Fibroblast of lung (primary cell): ENCODE measurements around the gene TMEM217. TPM values are rescaled to one million over a fixed set of nuclear protein-coding genes. Genes with fewer than 3 reads are reported as not detected.
"Not testable (repeated sequence)": the region's sequence is repeated elsewhere in the genome, so short reads cannot be mapped to it uniquely, and the experiment has no call there.

Experiments used
- DNase-seq, 2 donors: peaks; one replicate each; pipeline versions ENCODE4 v3.0.0 to v3.0.0-alpha.2; 2010; ENCODE audit warnings: low read depth in 2 of 2
- H2AFZ ChIP-seq: 2 replicates; pipeline ENCODE4 v1.5.1; 2012; ENCODE audit warnings: low read length, control low read depth, inconsistent platforms
- H3K27ac ChIP-seq: 2 replicates; pipeline ENCODE4 v1.5.1; 2011; ENCODE audit warnings: low read length, control low read depth; ENCODE audit not compliant: insufficient read depth
- H3K27me3 ChIP-seq: 2 replicates; pipeline ENCODE4 v1.5.1; 2011; ENCODE audit warnings: mild to moderate bottlenecking, low read length; ENCODE audit not compliant: control insufficient read depth, insufficient read depth
- H3K36me3 ChIP-seq: 2 replicates; pipeline ENCODE4 v1.5.1; 2011; ENCODE audit warnings: low read length; ENCODE audit not compliant: control insufficient read depth, insufficient read depth
- H3K4me1 ChIP-seq: 2 replicates; pipeline ENCODE4 v1.5.1; 2011; ENCODE audit warnings: low read length; ENCODE audit not compliant: control insufficient read depth, insufficient read depth; ENCODE audit errors: extremely low read depth
- H3K4me2 ChIP-seq: 2 replicates; pipeline ENCODE4 v1.5.1; 2011; ENCODE audit warnings: low read length, control low read depth; ENCODE audit not compliant: insufficient read depth; ENCODE audit errors: extremely low read depth
- H3K4me3 ChIP-seq, 4 experiments: fragments of 200-600 bp in 1 of 4; sonication (generic) in 1 of 4; replicated peaks in 1 of 4; 2 replicates each; pipeline ENCODE4 v1.5.1; 2011 to 2016; ENCODE audit warnings: low read length in 4 of 4, low read depth in 3 of 4, mild to moderate bottlenecking in 3 of 4, control low read depth in 2 of 4, inconsistent platforms in 1 of 4, mixed read lengths in 1 of 4; ENCODE audit not compliant: insufficient read depth in 1 of 4; ENCODE audit errors: control extremely low read depth in 1 of 4
- H3K79me2 ChIP-seq: 2 replicates; pipeline ENCODE4 v1.5.1; 2012; ENCODE audit warnings: mild to moderate bottlenecking, low read length, inconsistent platforms; ENCODE audit not compliant: control insufficient read depth, insufficient read depth
- H3K9ac ChIP-seq: 2 replicates; pipeline ENCODE4 v1.5.1; 2011; ENCODE audit warnings: mild to moderate bottlenecking, low read length, control low read depth; ENCODE audit not compliant: insufficient read depth
- H3K9me3 ChIP-seq: 2 replicates; pipeline ENCODE4 v1.5.1; 2012; ENCODE audit warnings: low read depth, low read length; ENCODE audit not compliant: control insufficient read depth, insufficient read depth
- H4K20me1 ChIP-seq: 2 replicates; pipeline ENCODE4 v1.5.1; 2011; ENCODE audit warnings: low read length; ENCODE audit not compliant: control insufficient read depth, insufficient read depth; ENCODE audit errors: extremely low read depth
- CTCF ChIP-seq, 2 donors: IDR thresholded peaks in 1 of 2; conservative IDR thresholded peaks in 1 of 2; 1 replicate in 1 of 2; 2 replicates in 1 of 2; pipeline ENCODE4 v1.5.1; 2011 to 2012; ENCODE audit warnings: low read length in 2 of 2, control low read depth in 1 of 2, inconsistent platforms in 1 of 2, low read depth in 1 of 2, mild to moderate bottlenecking in 1 of 2
- EZH2 ChIP-seq: IDR thresholded peaks from 2 replicates; pipeline ENCODE4 v1.5.1; 2012; ENCODE audit warnings: low read length, control low read depth, mild to moderate bottlenecking; ENCODE audit errors: missing control alignments
- polyA plus RNA-seq, 2 donors: library from polyadenylated mRNA; depleted of rRNA in 1 of 2; stranded (reverse) in 1 of 2; unstranded in 1 of 2; fragments of >200 nt; gene quantifications; 2 replicates each; pipeline ENCODE4 v1.2.1, GENCODE V29; 2011 to 2012; ENCODE audit warnings: missing spikeins in 1 of 2
- total RNA-seq: library from RNA; depleted of rRNA; stranded (reverse); fragments of >200 nt; gene quantifications from 2 replicates; pipeline ENCODE4 v1.2.1, GENCODE V29; 2014

Gene TMEM217
- total and polyA plus RNA-seq, 2 donors (not counting 1 experiment from before 2014, with no cell fraction given), result 3.1 to 4.0 TPM

GRCh38 chr6:37190159-37190535 lies 67.8 kb downstream of the TMEM217 start:
- H3K27me3 ChIP-seq, result no peaks in the 10 kb centered on the region
- no peaks in the 10 kb centered on the region for H3K36me3 ChIP-seq
- H3K4me1 ChIP-seq, result no peaks in the 10 kb centered on the region
- DNase-seq, result no peak
- H3K79me2 ChIP-seq, result no peaks in the 10 kb centered on the region
- TF ChIP-seq EZH2 (no peak), CTCF (conservative IDR thresholded peaks at IDR 0.05 in 1 of 2, IDR thresholded peaks at IDR 0.05 in 1 of 2; ENCODE audit: low read depth in 1 of 2, low read length in 2 of 2) (no peak)
- H3K9me3 ChIP-seq, result no peaks in the 10 kb centered on the region
- H3K4me2 ChIP-seq, result no peak overlapping the region
- no peak overlapping the region for H3K9ac ChIP-seq
- no peaks in the 10 kb centered on the region for H4K20me1 ChIP-seq
- no peak overlapping the region for H2AFZ ChIP-seq
- no peak overlapping the region for H3K4me3 ChIP-seq
- no peak overlapping the region for H3K27ac ChIP-seq

DNA sequence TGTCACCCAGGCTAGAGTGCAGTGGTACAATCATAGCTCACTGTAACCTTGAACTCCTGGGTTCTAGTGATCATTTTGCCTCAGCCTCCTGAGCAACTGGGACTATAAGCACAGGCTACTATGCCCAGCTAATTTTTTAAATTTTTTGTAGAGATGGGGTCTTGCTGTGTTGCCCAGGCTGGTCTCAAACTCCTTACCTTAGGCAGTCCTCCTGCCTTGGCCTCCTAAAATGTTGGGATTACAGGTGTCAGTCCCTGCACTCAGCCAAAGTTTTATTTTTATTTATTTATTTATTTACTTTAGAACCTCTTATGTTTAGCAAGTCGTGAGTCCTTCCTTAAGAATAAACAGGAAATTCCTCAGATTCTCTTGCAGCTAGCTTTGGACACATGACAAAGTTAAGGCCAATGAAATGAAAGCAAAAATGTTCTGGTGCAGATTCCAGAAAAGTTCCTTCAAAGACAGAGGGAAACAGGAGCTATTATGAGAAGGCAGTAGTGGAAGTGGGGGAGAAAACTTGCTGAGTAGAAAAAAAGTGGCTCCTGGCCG lies 68.9 kb downstream of the TMEM217 start:
- Histone ChIP-seq H3K9ac (no peak overlapping the region), H3K27me3 (no peaks in the 10 kb centered on the region), H3K4me1 (no peaks in the 10 kb centered on the region), H3K79me2 (no peaks in the 10 kb centered on the region), H3K9me3 (no peaks in the 10 kb centered on the region), H3K36me3 (no peaks in the 10 kb centered on the region), H3K4me3 (no peak overlapping the region), H2AFZ (no peak overlapping the region), H4K20me1 (no peaks in the 10 kb centered on the region), H3K27ac (no peak overlapping the region), H3K4me2 (no peak overlapping the region)
- no peak for TF ChIP-seq CTCF (conservative IDR thresholded peaks at IDR 0.05 in 1 of 2, IDR thresholded peaks at IDR 0.05 in 1 of 2; ENCODE audit: low read depth in 1 of 2, low read length in 2 of 2)
- TF ChIP-seq EZH2, result no peak
- DNase-seq, result no peak

- Histone ChIP-seq H4K20me1 (no peaks in the 10 kb centered on the region), H3K79me2 (no peaks in the 10 kb centered on the region), H3K9ac (no peak overlapping the region), H3K9me3 (no peaks in the 10 kb centered on the region), H3K4me3 (no peak overlapping the region), H3K36me3 (no peaks in the 10 kb centered on the region), H3K4me2 (no peak overlapping the region), H3K27ac (no peak overlapping the region), H3K4me1 (no peaks in the 10 kb centered on the region), H2AFZ (no peak overlapping the region), H3K27me3 (no peaks in the 10 kb centered on the region)
- TF ChIP-seq CTCF (conservative IDR thresholded peaks at IDR 0.05 in 1 of 2, IDR thresholded peaks at IDR 0.05 in 1 of 2; ENCODE audit: low read depth in 1 of 2, low read length in 2 of 2), result no peak
- TF ChIP-seq EZH2, result no peak
- no peak for DNase-seq
These were observed 70.5 kb downstream of the TMEM217 start for GRCh38 chr6:37187321-37188022.

GRCh38 chr6:37185949-37186720 lies 71.8 kb downstream of the TMEM217 start:
- H3K4me1 ChIP-seq, result not testable (repeated sequence)

More at GRCh38 chr6:37185949-37186720, 71.8 kb downstream of the TMEM217 start:
- not testable (repeated sequence) for H2AFZ ChIP-seq, H3K4me3 ChIP-seq, H3K79me2 ChIP-seq, H3K9me3 ChIP-seq, H4K20me1 ChIP-seq, H3K4me2 ChIP-seq, H3K36me3 ChIP-seq, H3K27me3 ChIP-seq, DNase-seq, H3K9ac ChIP-seq, H3K27ac ChIP-seq
